ENCODE data around the gene UBE3B.

Gene UBE3B

GRCh38 chr12:109535231-109535862 is 57.9 kb downstream of the UBE3B start:
- no peak for DNase-seq

- no peak for DNase-seq
Measured at GRCh38 chr12:109535863-109536250, 58.4 kb downstream of the UBE3B start.

GRCh38 chr12:109537136-109537535 is 59.7 kb downstream of the UBE3B start:
- DNase-seq = no peak

- DNase-seq = no peak
Measured at GRCh38 chr12:109538191-109538863, 60.9 kb downstream of the UBE3B start.

DNA sequence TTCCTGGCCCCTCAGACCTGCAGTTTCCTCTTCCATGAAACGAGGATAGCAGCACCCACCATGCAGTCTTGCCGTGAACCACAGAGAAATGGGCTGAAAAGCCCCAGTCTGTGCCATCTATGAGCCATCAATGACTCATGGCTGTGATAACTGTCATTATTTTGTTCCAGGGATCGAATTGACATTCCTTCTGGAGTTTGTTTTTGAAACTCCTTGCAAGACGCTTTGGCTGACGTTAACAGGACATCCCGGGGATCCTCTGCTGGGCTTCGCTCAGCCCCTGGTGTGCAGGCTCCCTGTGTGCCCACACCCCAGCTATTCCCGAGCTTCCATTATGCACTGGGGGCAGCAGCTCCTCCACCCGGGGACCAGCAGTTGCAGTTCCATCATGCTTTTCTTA is 62.1 kb downstream of the UBE3B start:
- DNase-seq = no peak

- no peak for DNase-seq
Measured at GRCh38 chr12:109540526-109541412, 63.3 kb downstream of the UBE3B start.

DNA sequence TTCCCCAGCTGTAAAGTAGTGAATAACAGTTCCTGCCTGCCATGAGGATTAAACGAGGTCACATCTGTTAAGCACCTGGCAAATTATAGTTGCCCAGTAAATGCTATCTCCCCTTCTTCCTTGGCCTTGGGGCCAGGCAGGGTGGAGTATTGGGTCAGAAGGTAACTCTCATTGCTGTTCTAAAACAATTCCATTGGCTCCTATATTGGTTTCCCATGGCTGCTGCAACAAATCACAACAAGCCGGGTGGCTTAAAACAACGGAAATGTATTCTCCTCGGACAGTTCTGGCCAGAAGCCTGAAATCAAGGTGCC is 63.9 kb downstream of the UBE3B start:
- DNase-seq = no peak

- no peak for DNase-seq
Measured at GRCh38 chr12:109542014-109542413, 64.6 kb downstream of the UBE3B start.

DNA sequence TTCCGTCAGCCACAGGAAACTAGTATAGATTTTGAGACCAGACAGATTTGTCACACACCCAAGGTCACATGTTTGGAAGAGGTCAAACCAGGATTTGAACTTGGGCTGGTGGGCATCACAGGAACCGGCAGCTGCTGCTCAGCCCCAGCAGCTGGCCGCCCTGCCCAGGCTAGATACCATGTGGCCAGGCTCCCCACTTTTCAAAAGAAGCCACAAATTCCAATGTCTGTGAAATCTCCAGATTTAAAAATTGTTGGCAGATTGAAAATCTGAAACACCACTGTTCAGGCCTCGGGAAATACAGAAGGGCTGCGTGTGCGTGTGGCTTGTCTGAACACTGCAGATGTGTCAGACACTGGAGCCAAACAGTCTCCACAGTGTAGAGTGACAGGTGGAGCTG is 65.4 kb downstream of the UBE3B start:
- no peak for DNase-seq

DNA sequence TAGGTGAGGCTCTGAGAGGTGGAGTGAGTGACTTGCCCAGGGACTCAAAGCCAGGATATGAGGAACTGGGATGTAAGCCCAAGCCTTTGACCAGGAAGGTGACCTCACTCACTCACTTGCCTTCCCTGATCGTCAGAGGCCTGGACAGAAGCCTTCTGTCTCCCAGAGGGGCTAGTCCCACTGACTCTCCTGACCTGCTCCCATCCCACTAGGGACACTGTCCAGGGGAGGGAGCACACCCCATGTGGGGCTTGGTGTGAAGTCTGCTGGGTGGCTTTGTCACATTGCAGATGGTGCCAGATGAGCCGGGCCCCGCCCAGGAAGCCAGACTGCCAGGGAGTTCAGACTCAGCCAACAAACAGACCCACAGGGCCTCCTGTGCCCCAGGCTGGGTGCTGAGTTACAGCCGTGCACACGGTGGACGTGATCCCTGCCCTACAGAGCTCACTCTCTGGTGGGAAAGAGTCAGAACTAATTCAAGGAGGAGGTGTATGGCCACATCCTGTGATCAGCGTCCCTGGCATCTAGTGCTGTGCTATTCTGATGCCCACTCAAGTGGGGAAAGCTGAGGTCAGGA is 67.6 kb downstream of the UBE3B start:
- DNase-seq = no peak

- DNase-seq = no peak
Measured at GRCh38 chr12:109545826-109546225, 68.4 kb downstream of the UBE3B start.

DNA sequence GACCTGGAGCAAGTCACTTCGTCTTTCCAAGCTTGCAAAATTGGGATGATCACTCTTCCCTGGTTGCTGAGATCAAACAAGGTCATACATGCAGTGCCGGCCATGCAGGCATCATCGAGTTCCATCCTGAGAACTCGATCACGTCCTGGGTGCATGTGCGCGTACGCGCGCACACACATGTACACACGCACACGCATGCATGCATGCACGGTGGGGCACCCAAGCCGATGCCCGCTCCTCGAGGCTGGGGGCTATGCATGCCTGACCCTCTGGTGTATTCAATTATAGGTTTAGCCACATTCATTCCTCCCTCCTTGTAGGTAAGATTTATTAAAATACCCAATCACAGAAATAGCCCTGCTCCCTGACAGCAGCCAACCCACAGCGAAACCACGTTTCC is 69.9 kb downstream of the UBE3B start:
- no peak for DNase-seq

DNA sequence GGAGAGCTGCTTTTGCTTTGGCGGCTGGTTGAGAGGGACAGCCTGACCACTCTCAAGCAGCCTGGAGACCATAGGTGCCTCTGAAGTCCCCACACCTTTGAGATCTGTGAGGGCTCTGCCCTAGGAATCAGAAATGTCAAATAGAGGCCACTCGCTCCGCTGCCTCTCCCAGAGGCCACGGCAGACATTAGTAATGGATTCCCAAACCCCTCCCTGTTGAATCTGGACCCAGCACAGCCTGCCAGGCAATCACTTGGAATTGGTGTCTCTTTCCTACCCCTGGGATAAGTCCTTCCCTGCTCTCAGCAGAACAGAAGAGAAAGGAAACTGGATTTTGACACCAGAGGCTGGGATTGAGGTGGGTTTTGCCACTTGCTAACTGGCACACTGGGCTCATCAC is 70.8 kb downstream of the UBE3B start:
- DNase-seq = no peak

DNA sequence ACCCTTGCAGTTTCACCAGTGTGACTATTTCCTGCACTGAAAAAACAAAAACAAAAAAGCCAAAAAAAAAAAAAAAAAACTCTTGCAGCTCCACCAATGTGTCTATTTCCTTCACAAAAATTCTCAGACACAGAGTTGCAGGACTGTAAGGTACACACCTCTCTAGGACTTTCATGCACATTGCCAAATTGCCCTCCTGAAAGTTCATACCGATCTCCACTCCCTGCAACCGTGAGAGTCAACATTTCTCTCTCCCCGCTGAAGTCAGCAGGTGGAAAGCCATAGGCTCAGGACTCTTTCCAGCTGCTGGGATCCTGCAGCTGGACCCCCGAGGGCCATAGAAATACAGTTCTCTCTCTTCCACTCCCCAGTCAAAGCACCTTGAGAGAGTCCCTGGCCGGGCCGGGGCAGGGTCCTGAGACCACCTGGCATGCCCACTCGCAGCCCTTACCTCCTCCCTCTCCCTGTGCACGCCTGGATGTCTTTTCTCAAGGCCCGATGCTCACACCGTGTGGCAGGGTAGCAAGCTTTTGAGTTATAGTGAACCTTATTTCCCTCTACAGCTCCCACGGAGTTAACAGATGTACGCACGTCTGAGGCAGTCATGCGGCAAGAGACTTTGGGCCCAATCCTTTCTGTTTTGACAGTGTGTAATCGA is 72.3 kb downstream of the UBE3B start:
- no peak for DNase-seq

GRCh38 chr12:109550281-109550680 is 72.8 kb downstream of the UBE3B start:
- DNase-seq = no peak

DNA sequence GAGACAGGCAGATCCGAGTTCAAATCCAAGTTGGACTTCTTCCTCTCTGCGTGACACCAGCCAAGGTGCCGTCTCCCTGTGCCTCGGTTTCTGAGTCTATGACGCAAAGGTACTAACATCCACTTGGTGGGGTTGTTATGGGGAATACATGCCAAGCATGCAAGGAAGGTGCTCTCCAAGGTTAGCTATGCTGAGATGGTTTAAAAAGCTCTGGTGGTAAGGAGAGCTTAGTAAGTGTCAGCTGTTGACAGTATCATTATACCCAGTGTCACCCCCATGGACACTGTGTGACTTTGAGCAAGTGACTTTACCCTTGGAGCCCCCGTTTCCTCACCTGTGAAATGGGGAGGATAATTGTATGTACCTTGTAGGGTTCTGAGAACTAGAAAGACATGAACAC is 73.7 kb downstream of the UBE3B start:
- no peak for DNase-seq

DNA sequence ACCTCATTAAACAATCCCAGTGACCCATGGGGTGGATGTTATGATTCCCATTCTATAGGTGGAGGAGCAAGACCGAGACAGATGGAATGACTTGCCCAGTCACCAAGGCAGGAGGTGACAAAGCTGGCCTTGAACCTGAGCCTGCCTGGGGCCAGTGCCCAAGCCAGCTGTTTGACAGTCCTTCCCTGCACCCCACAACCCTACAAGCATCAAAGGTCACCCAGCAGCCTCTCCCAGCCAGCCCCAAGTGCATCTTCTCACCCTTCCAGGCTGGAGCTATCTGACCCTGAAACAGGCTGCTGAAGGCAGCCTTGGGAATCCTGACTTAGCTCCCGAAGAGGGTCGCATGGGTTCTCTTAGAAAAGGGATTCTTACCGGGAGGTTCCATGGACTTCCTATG is 75.5 kb downstream of the UBE3B start:
- DNase-seq = no peak

DNA sequence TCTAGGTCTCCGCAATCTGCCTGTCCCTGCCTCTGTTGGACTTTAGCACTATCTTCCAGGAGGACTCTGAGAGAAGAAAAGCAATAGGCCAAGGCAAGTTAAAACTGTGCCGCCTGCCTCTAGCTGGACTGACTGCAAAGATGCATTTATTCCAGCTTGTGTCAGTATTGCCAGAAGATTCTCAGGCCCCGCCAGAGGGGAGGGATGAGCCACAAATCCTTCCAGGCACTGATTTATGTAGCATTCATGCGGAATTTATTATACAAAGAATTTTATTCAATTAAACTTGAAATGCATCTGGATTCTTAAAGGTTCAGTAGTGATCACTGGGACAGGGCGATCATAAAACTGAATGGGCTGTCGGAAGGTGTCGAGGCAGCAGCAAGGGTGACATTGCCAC is 76.0 kb downstream of the UBE3B start:
- no peak for DNase-seq

- no peak for DNase-seq
Measured at GRCh38 chr12:109553906-109554500, 76.6 kb downstream of the UBE3B start.

- no peak for DNase-seq
Measured at GRCh38 chr12:109554761-109555160, 77.3 kb downstream of the UBE3B start.

DNA sequence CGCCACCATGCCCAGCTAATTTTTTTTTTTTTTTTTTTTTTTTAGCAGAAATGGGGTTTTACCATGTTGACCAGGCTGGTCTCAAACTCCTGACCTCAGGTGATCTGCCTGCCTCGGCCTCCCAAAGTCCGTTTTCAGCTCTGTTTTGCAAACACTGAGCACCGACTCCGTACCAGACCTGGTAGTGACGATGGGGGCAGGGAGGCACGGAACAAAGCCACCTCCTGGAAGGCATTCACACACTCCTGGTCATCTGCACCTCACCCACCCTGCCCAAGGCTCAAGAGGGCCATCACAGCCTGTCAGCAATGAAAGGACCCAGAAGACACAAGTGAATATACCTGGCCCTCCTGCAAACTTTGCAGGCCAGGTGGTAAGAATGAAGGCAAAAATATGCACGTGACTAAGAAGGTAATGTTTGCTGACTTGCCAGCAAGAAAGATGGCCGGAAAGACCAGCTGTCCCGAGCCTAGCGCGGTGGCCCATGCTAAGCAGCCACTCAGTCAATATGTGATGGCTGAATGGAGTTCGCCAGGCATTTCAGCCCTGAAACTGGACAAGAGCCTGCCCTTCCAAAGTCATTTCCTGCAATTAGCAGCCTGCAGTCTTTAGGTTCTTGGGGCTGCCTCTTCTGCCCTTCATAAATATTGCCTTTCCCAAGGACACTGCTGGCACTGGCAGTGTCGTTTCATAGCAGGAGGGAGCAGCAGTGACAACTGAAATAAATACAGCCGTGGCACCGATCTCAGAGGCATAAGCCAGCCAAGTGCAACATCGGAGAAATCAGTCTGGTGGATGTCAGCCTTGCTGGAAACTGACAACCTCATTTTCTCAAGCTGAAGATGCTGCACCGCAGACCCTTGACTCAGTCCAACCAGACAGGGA is 78.2 kb downstream of the UBE3B start:
- no peak for DNase-seq

GRCh38 chr12:109557200-109557599 is 79.8 kb downstream of the UBE3B start:
- no peak for DNase-seq

Data from effector CD4-positive, alpha-beta T cell (primary cell).